Lower leg skin (tissue), 3 donors: ENCODE results near the gene GLG1.
"Not testable (repeated sequence)": the region's sequence is repeated elsewhere in the genome, so short reads cannot be mapped to it uniquely, and the experiment has no call there.

Experiments used
- CTCF ChIP-seq, 3 donors: fragments of 450-650 bp; IDR thresholded peaks; one replicate each; pipeline ENCODE4 v1.5.1; 2016; ENCODE audit warnings: antibody characterized with exemption in 3 of 3, mild to moderate bottlenecking in 3 of 3, moderate library complexity in 2 of 3
- POLR2A ChIP-seq, 2 donors: fragments of 450-650 bp; IDR thresholded peaks; one replicate each; pipeline ENCODE4 v1.6.1; 2016 to 2017; ENCODE audit warnings: antibody characterized with exemption in 2 of 2, mild to moderate bottlenecking in 1 of 2, moderate library complexity in 1 of 2

DNA sequence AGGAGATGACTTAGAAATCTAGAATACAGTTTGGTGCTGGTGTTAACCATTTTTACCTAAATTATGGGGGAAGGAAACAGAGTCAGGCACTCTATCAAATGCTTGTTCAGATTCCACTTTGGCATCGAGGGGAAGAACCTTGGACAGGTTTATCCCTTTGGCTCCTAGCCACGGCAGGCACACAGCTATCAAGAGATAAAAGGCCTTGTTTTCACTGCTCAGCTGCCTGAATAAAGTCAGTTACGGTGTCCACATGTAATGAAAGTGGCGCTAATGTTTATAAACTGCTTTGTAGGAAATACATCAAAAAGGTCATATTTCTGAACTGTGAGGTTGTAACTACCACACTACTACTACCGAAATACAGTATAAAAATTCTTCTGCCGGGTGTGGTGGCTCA is 66.3 kb downstream of the GLG1 start:
- TF ChIP-seq POLR2A, CTCF (IDR thresholded peaks at IDR 0.05): not testable (repeated sequence)
